Skin epidermis (tissue), 12 donors: Measurements from ENCODE around the gene COL6A1.

Source experiments
- H3K27ac ChIP-seq, 21 experiments: fragments of 200-600 bp; sonication (generic) in 11 of 21; one replicate each; pipeline ENCODE4 v1.5.0; 2020; ENCODE audit warnings: mild to moderate bottlenecking in 3 of 21, inconsistent platforms in 2 of 21, moderate library complexity in 2 of 21
- H3K4me3 ChIP-seq, 7 experiments: fragments of 200-600 bp; sonication (generic) in 2 of 7; one replicate each; pipeline ENCODE4 v1.5.0; 2020; ENCODE audit warnings: inconsistent platforms in 2 of 7, mild to moderate bottlenecking in 2 of 7, moderate library complexity in 1 of 7

The COL6A1 gene

DNA sequence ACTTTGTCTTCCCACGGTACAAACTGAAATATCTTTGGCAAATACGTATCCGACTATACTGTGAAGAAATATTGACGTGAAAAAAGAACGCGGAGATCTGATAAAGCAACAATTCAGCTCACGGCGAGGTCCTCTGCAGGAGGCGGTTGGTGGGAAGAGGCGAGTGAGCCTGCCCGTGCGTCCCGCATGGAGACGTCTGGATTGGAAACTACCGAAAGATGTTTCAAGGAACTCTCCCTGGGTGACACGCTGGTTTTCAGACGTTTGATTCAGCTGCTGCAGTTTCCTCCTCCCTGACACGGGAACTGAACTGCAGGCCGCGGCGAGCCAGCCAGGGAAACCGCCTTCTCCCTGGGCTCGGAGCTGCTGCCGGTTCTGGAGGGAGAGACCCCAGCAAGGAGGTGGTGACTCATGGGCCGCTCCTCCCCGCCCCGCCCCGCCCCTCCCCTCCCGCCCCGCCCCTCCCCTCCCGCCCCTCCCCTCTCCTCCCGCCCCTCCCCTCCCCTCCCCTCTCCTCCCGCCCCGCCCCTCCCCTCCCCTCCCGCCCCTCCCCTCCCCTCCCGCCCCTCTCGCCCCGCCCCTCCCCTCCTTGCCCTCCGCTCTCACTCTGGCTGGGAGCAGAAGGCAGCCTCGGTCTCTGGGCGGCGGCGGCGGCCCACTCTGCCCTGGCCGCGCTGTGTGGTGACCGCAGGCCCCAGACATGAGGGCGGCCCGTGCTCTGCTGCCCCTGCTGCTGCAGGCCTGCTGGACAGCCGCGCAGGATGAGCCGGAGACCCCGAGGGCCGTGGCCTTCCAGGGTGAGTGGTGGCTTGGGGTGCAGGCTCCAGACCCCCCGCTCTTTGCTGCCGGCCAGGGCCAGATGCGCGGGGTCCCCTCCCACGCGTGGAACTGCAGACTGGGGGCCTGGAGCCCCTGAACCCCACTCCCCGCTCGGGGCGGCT lies at the start of gene COL6A1:
TSS of gene COL6A1 (plus strand) at position 620 of the 941 bp plus-strand sequence. CDS start at position 701, 81 bp downstream.
- H3K27ac ChIP-seq: peak within 1 kb of the TSS; percentile 35 to 92 (median 85)

GRCh38 chr21:45932922-45933502 lies 48.6 kb upstream of the COL6A1 start:
- no peak overlapping the region for H3K27ac ChIP-seq

More for the DNA sequence above, at the start of gene COL6A1:
- peak within 1 kb of the TSS; percentile 35 to 75 (median 57) for H3K4me3 ChIP-seq

GRCh38 chr21:45934085-45934484 lies 47.5 kb upstream of the COL6A1 start:
- Histone ChIP-seq H3K27ac (no peak overlapping the region), H3K4me3 (no peak overlapping the region)

More at GRCh38 chr21:45932922-45933502, 48.6 kb upstream of the COL6A1 start:
- H3K4me3 ChIP-seq: no peak overlapping the region

DNA sequence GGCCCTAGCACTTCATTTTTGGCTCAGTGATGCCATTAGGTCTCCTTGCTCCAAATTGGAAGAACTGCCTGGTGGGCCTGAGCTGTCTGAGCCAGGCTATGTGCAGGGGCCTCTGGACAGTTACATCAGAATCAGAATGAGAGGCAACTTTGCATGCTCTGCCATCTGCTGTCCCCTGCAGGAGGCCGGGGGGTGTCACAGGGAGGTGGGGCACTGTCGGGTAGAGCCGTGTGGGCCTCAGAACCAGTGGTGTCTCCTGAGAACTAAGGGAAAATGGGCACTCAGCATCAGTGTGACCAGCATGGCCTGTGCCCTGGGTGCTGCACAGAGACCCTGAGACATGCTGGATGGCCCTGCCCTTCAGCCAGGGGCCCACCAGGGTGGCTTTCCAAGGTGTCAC lies 47.0 kb upstream of the COL6A1 start:
- Histone ChIP-seq H3K4me3 (no peak overlapping the region), H3K27ac (no peak overlapping the region)

GRCh38 chr21:45935628-45936027 lies 45.9 kb upstream of the COL6A1 start:
- Histone ChIP-seq H3K4me3 (no peak overlapping the region), H3K27ac (no peak overlapping the region)

- Histone ChIP-seq H3K27ac (no peak overlapping the region), H3K4me3 (no peak overlapping the region)
Measured at GRCh38 chr21:45937721-45938452, 43.7 kb upstream of the COL6A1 start.

GRCh38 chr21:45938453-45938755 lies 43.2 kb upstream of the COL6A1 start:
- Histone ChIP-seq H3K4me3 (no peak overlapping the region), H3K27ac (no peak overlapping the region)

- H3K27ac ChIP-seq: no peak overlapping the region
- H3K4me3 ChIP-seq: no peak overlapping the region
Measured at GRCh38 chr21:45938811-45939520, 42.6 kb upstream of the COL6A1 start.

DNA sequence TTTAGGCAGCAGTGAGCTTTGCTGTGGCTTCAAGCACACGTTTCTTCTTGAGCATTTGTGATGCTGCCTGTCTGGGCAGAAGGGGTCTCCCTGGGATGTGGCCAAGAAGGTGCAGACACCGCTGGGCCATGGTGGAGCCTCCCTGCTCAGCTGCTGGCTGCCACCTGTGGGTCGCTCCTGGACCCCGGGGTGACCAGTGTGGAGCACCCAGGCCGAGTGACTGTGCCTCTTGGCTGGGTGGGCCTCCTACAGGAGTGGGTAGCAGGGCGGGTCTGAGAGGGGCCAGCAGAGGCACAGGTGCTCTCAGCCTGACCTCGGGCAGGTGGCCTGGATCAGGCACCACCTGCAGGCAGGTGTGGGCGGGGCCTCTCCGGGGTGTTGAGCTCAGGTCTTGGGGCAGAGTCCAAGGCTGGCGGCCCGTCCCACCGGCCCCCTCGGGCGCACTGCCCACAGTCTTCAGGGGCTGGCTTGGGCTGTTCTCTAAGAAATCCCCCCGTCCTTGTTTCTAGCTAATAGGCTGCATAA lies 42.0 kb upstream of the COL6A1 start:
- Histone ChIP-seq H3K27ac (no peak overlapping the region), H3K4me3 (no peak overlapping the region)

DNA sequence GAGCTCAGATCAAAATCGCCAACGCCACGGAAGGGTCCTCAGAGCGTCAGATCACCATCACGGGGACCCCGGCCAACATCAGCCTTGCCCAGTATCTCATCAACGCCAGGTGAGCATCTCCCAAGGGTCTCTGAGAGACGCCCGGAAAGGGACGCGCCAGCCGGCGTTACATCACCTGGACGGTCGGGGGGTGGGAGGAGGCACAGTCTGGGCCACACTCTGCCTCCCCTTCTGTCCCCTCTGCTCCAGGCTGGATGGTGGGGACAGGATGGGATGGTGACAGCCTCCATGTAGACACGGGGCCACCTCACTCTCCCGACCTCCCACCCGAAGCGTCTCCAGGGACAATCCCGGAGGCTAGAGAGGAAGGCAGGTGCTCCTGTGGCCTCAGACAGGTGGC lies 41.5 kb upstream of the COL6A1 start:
- Histone ChIP-seq H3K27ac (no peak overlapping the region), H3K4me3 (no peak overlapping the region)

DNA sequence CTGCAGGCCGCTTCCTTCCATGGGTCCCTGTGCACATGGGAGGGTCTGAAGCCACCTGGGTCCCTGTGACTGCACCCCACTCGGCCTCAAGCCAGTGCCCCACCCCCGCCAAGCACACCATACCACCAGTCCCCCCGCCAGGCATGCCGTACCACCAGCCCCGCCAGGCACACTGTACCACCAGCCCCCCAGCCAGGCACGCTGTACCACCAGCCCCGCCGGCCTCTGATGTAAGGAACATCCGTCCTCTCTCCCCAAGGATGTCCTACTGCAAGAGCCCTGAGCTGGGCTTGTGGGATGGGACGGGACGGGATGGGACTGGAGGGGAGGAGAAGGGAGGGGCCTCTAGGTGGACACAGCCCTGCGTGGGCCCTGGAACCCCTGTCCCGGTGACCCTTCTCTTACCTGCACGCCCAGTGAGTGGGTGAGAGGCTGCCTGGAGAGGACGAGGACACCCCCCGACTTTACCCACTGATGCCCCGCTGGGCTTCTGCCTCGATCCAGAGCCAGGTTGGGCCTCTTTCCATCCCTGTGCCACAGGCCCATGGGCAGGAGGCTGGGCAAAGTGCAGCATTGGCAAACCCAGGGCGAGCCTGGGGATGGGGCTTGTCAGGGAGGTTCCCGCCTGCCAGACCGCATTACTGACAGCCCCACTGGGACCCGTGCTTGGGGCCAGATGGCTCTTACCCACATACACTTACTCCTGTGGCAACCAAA lies 40.8 kb upstream of the COL6A1 start:
- Histone ChIP-seq H3K4me3 (no peak overlapping the region), H3K27ac (no peak overlapping the region)

- H3K27ac ChIP-seq: no peak overlapping the region
- H3K4me3 ChIP-seq: no peak overlapping the region
Measured at GRCh38 chr21:45941338-45941710, 40.2 kb upstream of the COL6A1 start.

GRCh38 chr21:45941717-45942546 lies 39.6 kb upstream of the COL6A1 start:
- no peak overlapping the region for H3K27ac ChIP-seq

DNA sequence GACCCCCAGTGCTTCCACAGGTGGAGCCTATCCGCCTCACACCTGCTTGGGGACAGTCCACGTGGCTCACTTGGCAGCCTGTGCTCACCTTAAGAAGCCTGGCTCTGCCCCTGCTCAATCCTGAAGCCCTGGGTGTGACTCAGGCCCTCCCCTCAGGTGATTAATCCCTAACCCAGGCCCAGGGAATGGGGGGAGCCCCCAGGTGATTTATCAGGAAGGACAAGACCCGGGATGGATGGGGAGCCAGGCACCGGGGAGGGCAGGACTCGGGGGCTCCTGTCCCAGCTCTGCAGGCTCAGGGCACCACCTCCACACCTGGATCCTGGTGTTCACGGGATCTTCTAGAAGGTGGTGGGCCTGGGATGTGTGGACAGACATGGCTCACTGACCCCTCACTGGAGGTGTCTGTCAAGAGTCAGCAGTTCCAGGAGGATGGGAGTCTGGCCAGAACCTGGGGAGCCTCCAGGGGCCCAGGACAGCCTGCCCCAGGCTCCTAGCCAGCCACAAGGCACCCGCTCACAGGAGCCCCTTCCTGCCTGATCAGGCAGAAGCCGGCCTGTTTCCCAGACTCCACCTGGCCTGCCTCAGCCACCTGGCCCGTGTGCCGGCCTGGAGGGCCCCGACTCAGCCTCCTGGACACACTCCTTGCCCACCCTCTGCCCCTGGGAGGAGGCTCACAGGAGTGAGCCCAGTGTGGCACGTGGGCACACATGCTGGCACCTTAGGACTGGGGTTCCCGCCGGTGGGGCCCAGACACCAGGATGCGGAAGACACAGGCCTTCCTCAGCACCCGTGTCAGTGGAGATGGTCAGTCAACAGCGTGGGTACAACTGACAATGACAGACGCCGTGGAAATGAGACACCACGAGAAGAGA lies 38.6 kb upstream of the COL6A1 start:
- Histone ChIP-seq H3K27ac (no peak overlapping the region), H3K4me3 (no peak overlapping the region)

More at GRCh38 chr21:45941717-45942546, 39.6 kb upstream of the COL6A1 start:
- H3K4me3 ChIP-seq: no peak overlapping the region

- no peak overlapping the region for H3K27ac ChIP-seq
Measured at GRCh38 chr21:45943630-45944540, 37.7 kb upstream of the COL6A1 start.

GRCh38 chr21:45944601-45945000 lies 37.0 kb upstream of the COL6A1 start:
- Histone ChIP-seq H3K4me3 (no peak overlapping the region), H3K27ac (no peak overlapping the region)

More at GRCh38 chr21:45943630-45944540, 37.7 kb upstream of the COL6A1 start:
- no peak overlapping the region for H3K4me3 ChIP-seq
